Fibroblast of lung (primary cell): ENCODE data around the gene COX4I1. TPM values are rescaled to one million over a fixed set of nuclear protein-coding genes. Genes with fewer than 3 reads are reported as not detected.

ENCODE experiments used
- DNase-seq, 2 donors: peaks; one replicate each; pipeline versions ENCODE4 v3.0.0 to v3.0.0-alpha.2; 2010; ENCODE audit warnings: low read depth in 2 of 2
- H2AFZ ChIP-seq: 2 replicates; pipeline ENCODE4 v1.5.1; 2012; ENCODE audit warnings: low read length, control low read depth, inconsistent platforms
- H3K27ac ChIP-seq: 2 replicates; pipeline ENCODE4 v1.5.1; 2011; ENCODE audit warnings: low read length, control low read depth; ENCODE audit not compliant: insufficient read depth
- H3K27me3 ChIP-seq: 2 replicates; pipeline ENCODE4 v1.5.1; 2011; ENCODE audit warnings: mild to moderate bottlenecking, low read length; ENCODE audit not compliant: control insufficient read depth, insufficient read depth
- H3K36me3 ChIP-seq: 2 replicates; pipeline ENCODE4 v1.5.1; 2011; ENCODE audit warnings: low read length; ENCODE audit not compliant: control insufficient read depth, insufficient read depth
- H3K4me1 ChIP-seq: 2 replicates; pipeline ENCODE4 v1.5.1; 2011; ENCODE audit warnings: low read length; ENCODE audit not compliant: control insufficient read depth, insufficient read depth; ENCODE audit errors: extremely low read depth
- H3K4me2 ChIP-seq: 2 replicates; pipeline ENCODE4 v1.5.1; 2011; ENCODE audit warnings: low read length, control low read depth; ENCODE audit not compliant: insufficient read depth; ENCODE audit errors: extremely low read depth
- H3K4me3 ChIP-seq, 4 experiments: fragments of 200-600 bp in 1 of 4; sonication (generic) in 1 of 4; replicated peaks in 1 of 4; 2 replicates each; pipeline ENCODE4 v1.5.1; 2011 to 2016; ENCODE audit warnings: low read length in 4 of 4, low read depth in 3 of 4, mild to moderate bottlenecking in 3 of 4, control low read depth in 2 of 4, inconsistent platforms in 1 of 4, mixed read lengths in 1 of 4; ENCODE audit not compliant: insufficient read depth in 1 of 4; ENCODE audit errors: control extremely low read depth in 1 of 4
- H3K79me2 ChIP-seq: 2 replicates; pipeline ENCODE4 v1.5.1; 2012; ENCODE audit warnings: mild to moderate bottlenecking, low read length, inconsistent platforms; ENCODE audit not compliant: control insufficient read depth, insufficient read depth
- H3K9ac ChIP-seq: 2 replicates; pipeline ENCODE4 v1.5.1; 2011; ENCODE audit warnings: mild to moderate bottlenecking, low read length, control low read depth; ENCODE audit not compliant: insufficient read depth
- H3K9me3 ChIP-seq: 2 replicates; pipeline ENCODE4 v1.5.1; 2012; ENCODE audit warnings: low read depth, low read length; ENCODE audit not compliant: control insufficient read depth, insufficient read depth
- H4K20me1 ChIP-seq: 2 replicates; pipeline ENCODE4 v1.5.1; 2011; ENCODE audit warnings: low read length; ENCODE audit not compliant: control insufficient read depth, insufficient read depth; ENCODE audit errors: extremely low read depth
- EZH2 ChIP-seq: IDR thresholded peaks from 2 replicates; pipeline ENCODE4 v1.5.1; 2012; ENCODE audit warnings: low read length, control low read depth, mild to moderate bottlenecking; ENCODE audit errors: missing control alignments
- polyA plus RNA-seq, 2 donors: library from polyadenylated mRNA; depleted of rRNA in 1 of 2; stranded (reverse) in 1 of 2; unstranded in 1 of 2; fragments of >200 nt; gene quantifications; 2 replicates each; pipeline ENCODE4 v1.2.1, GENCODE V29; 2011 to 2012; ENCODE audit warnings: missing spikeins in 1 of 2
- total RNA-seq: library from RNA; depleted of rRNA; stranded (reverse); fragments of >200 nt; gene quantifications from 2 replicates; pipeline ENCODE4 v1.2.1, GENCODE V29; 2014
- TF ChIP-seq, protein P1 (sequence below), 2 donors: IDR thresholded peaks in 1 of 2; conservative IDR thresholded peaks in 1 of 2; 1 replicate in 1 of 2; 2 replicates in 1 of 2; pipeline ENCODE4 v1.5.1; 2011 to 2012; ENCODE audit warnings: low read length in 2 of 2, control low read depth in 1 of 2, inconsistent platforms in 1 of 2, low read depth in 1 of 2, mild to moderate bottlenecking in 1 of 2

The COX4I1 gene
- total and polyA plus RNA-seq, 2 donors (not counting 1 experiment from before 2014, with no cell fraction given), result 442 to 653 TPM

DNA sequence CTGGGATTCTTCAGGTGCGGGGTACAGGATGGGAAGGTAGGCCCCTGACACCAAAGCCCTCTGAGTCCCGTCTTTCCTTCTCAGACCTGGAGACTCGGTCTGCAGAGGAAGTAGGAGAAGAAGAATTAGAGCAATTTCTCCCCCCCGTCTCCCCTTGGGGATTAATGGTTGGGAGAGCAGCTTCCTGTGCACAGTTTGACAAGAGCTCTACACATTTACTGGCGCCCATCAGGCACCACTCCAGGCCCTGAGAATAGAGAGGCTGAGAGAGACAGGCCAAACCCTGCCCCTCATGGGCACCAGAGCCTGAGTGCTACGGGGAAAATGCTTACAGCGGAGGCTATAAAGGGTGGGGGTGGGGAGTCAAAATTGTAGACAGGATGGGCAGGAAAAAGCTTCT is 45.1 kb upstream of the COX4I1 start:
- H3K4me3 ChIP-seq, result no peak overlapping the region
- no peak for TF ChIP-seq EZH2
- TF ChIP-seq, protein P1, sequence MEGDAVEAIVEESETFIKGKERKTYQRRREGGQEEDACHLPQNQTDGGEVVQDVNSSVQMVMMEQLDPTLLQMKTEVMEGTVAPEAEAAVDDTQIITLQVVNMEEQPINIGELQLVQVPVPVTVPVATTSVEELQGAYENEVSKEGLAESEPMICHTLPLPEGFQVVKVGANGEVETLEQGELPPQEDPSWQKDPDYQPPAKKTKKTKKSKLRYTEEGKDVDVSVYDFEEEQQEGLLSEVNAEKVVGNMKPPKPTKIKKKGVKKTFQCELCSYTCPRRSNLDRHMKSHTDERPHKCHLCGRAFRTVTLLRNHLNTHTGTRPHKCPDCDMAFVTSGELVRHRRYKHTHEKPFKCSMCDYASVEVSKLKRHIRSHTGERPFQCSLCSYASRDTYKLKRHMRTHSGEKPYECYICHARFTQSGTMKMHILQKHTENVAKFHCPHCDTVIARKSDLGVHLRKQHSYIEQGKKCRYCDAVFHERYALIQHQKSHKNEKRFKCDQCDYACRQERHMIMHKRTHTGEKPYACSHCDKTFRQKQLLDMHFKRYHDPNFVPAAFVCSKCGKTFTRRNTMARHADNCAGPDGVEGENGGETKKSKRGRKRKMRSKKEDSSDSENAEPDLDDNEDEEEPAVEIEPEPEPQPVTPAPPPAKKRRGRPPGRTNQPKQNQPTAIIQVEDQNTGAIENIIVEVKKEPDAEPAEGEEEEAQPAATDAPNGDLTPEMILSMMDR (conservative IDR thresholded peaks at IDR 0.05 in 1 of 2, IDR thresholded peaks at IDR 0.05 in 1 of 2; ENCODE audit: low read depth in 1 of 2, low read length in 2 of 2), result no peak
- no peaks in the 10 kb centered on the region for H3K9me3 ChIP-seq
- H3K79me2 ChIP-seq, result peaks cover 5% of the 10 kb centered on the region
- H3K27ac ChIP-seq, result no peak overlapping the region
- H3K27me3 ChIP-seq, result no peaks in the 10 kb centered on the region
- H3K4me2 ChIP-seq, result no peak overlapping the region
- H2AFZ ChIP-seq, result no peak overlapping the region
- H3K36me3 ChIP-seq, result no peaks in the 10 kb centered on the region
- no peaks in the 10 kb centered on the region for H4K20me1 ChIP-seq
- no peak overlapping the region for H3K9ac ChIP-seq
- H3K4me1 ChIP-seq, result peaks cover 27% of the 10 kb centered on the region
- DNase-seq, result no peak

GRCh38 chr16:85755929-85756768 is 43.3 kb upstream of the COX4I1 start:
- TF ChIP-seq, protein P1 (conservative IDR thresholded peaks at IDR 0.05 in 1 of 2, IDR thresholded peaks at IDR 0.05 in 1 of 2; ENCODE audit: low read depth in 1 of 2, low read length in 2 of 2), result no peak
- TF ChIP-seq EZH2, result no peak
- Histone ChIP-seq H3K27me3 (no peaks in the 10 kb centered on the region), H3K36me3 (no peaks in the 10 kb centered on the region), H3K27ac (no peak overlapping the region), H4K20me1 (no peaks in the 10 kb centered on the region), H3K4me1 (peaks cover 24% of the 10 kb centered on the region), H3K4me3 (no peak overlapping the region), H3K9ac (no peak overlapping the region), H3K79me2 (no peaks in the 10 kb centered on the region), H2AFZ (no peak overlapping the region), H3K9me3 (no peaks in the 10 kb centered on the region), H3K4me2 (no peak overlapping the region)
- peak; percentile 27 to 47 for DNase-seq

GRCh38 chr16:85757341-85757822 is 42.1 kb upstream of the COX4I1 start:
- H3K4me2 ChIP-seq, result no peak overlapping the region
- H3K27ac ChIP-seq, result no peak overlapping the region

More at GRCh38 chr16:85757341-85757822, 42.1 kb upstream of the COX4I1 start:
- H3K79me2 ChIP-seq, result no peaks in the 10 kb centered on the region
- H3K27me3 ChIP-seq, result no peaks in the 10 kb centered on the region
- H4K20me1 ChIP-seq, result no peaks in the 10 kb centered on the region
- H3K4me3 ChIP-seq, result no peak overlapping the region
- no peak overlapping the region for H2AFZ ChIP-seq
- H3K36me3 ChIP-seq, result no peaks in the 10 kb centered on the region
- TF ChIP-seq, protein P1 (conservative IDR thresholded peaks at IDR 0.05 in 1 of 2, IDR thresholded peaks at IDR 0.05 in 1 of 2; ENCODE audit: low read depth in 1 of 2, low read length in 2 of 2), result no peak
- TF ChIP-seq EZH2, result no peak
- peaks cover 18% of the 10 kb centered on the region for H3K4me1 ChIP-seq
- peak; percentile 87 to 89 for DNase-seq
- H3K9me3 ChIP-seq, result no peaks in the 10 kb centered on the region
- H3K9ac ChIP-seq, result no peak overlapping the region
